A549 (cell line): Measurements from ENCODE around the gene TRAPPC2L. TPM values are rescaled to one million over a fixed set of nuclear protein-coding genes. Genes with fewer than 3 reads are reported as not detected.
A peak's percentile ranks its signal among the peaks of the same experiment; 100 is the strongest.
"Not testable (repeated sequence)": the region's sequence is repeated elsewhere in the genome, so short reads cannot be mapped to it uniquely, and the experiment has no call there.

ENCODE experiments used
- ATAC-seq, 2 experiments: fragments of 200-7000 bp in 1 of 2; fragments of >200 bp in 1 of 2; cut with Nextera tagmentation in 1 of 2; cut with Tn5 transposase in 1 of 2; 3 replicates each; pipeline versions ENCODE4 v1.8.0 to v1.9.1; 2018 to 2020; ENCODE audit warnings: mild to moderate bottlenecking in 1 of 2, moderate library complexity in 1 of 2
- CTCF ChIA-PET: fragments of 300-600 bp; sonication (Branson Sonifier 250); formaldehyde crosslinking; extraction: SDS; loops from one replicate; lab custom pipeline; 2021; ENCODE audit warnings: antibody characterized with exemption, inconsistent platforms; lab: Yijun Ruan, JAX
- POLR2A ChIA-PET: fragments of 350-600 bp; formaldehyde crosslinking; extraction: SDS; loops from one replicate; lab custom pipeline; 2021; ENCODE audit warnings: antibody characterized with exemption, inconsistent platforms; lab: Yijun Ruan, JAX
- DNase-seq, 2 experiments: peaks; one replicate each; pipeline versions ENCODE4 v3.0.0 to v3.0.0-alpha.2; 2011 to 2016; ENCODE audit warnings: low read depth in 1 of 2, low spot score in 1 of 2
- FAIRE-seq: peaks from 2 replicates; lab custom pipeline; 2011; peaks lifted over from hg19 to GRCh38; lab: Jason Lieb, UNC
- H3K27ac ChIP-seq, 2 experiments: fragments of >200 bp; sonication (Bioruptor Twin); formaldehyde crosslinking; 3 replicates each; pipeline ENCODE4 v1.5.1; 2016 to 2017
- H3K4me1 ChIP-seq: fragments of >200 bp; sonication (Bioruptor Twin); formaldehyde crosslinking; 3 replicates; pipeline ENCODE4 v1.6.1; 2016
- H3K4me2 ChIP-seq: fragments of >200 bp; sonication (Bioruptor Twin); formaldehyde crosslinking; 3 replicates; pipeline ENCODE4 v1.6.1; 2016
- H3K4me3 ChIP-seq: fragments of >200 bp; sonication (Bioruptor Twin); formaldehyde crosslinking; 3 replicates; pipeline ENCODE4 v1.5.1; 2016
- H3K9me3 ChIP-seq: fragments of >200 bp; sonication (Bioruptor Twin); formaldehyde crosslinking; 3 replicates; pipeline ENCODE4 v1.6.1; 2016
- CBX8 ChIP-seq: fragments of 200-600 bp; sonication (generic); IDR thresholded peaks from 2 replicates; pipeline ENCODE4 v1.6.1; 2016
- E2F6 ChIP-seq: IDR thresholded peaks from 2 replicates; pipeline ENCODE4 v1.6.1; 2012; ENCODE audit warnings: low read depth, borderline replicate concordance
- EHF ChIP-seq: fragments of 250-450 bp; sonication (Bioruptor Pico); IDR thresholded peaks from 2 replicates; pipeline ENCODE4 v1.5.0; 2020; ENCODE audit warnings: mild to moderate bottlenecking
- ELK1 ChIP-seq: fragments of 150-350 bp; IDR thresholded peaks from 2 replicates; pipeline ENCODE4 v1.6.1; 2014; ENCODE audit warnings: low read depth, mild to moderate bottlenecking, low read length
- FOXS1 ChIP-seq: fragments of 250-450 bp; sonication (Bioruptor Pico); IDR thresholded peaks from 2 replicates; pipeline ENCODE4 v1.5.0; 2020; ENCODE audit warnings: mild to moderate bottlenecking, moderate library complexity
- GATA3 ChIP-seq: IDR thresholded peaks from 2 replicates; pipeline ENCODE4 v1.6.1; 2012; ENCODE audit warnings: borderline replicate concordance
- HDAC2 ChIP-seq: fragments of 200-600 bp; sonication (generic); IDR thresholded peaks from 2 replicates; pipeline ENCODE4 v1.6.1; 2016
- HEYL ChIP-seq: fragments of 250-450 bp; sonication (Bioruptor Pico); IDR thresholded peaks from 2 replicates; pipeline ENCODE4 v1.8.0; 2021; ENCODE audit warnings: mild to moderate bottlenecking, moderate library complexity
- HOXB13 ChIP-seq: fragments of 250-450 bp; sonication (Bioruptor Pico); IDR thresholded peaks from 2 replicates; pipeline ENCODE4 v1.5.0; 2020; ENCODE audit warnings: low read depth, mild to moderate bottlenecking, moderate library complexity
- JUN ChIP-seq, 2 experiments: fragments of >200 bp; sonication (Bioruptor Twin); formaldehyde crosslinking; IDR thresholded peaks; 2 replicates in 1 of 2; 3 replicates in 1 of 2; pipeline ENCODE4 v1.6.1; 2016 to 2017
- KDM1A ChIP-seq: fragments of 200-600 bp; sonication (generic); IDR thresholded peaks from 2 replicates; pipeline ENCODE4 v1.6.1; 2016; ENCODE audit warnings: low read depth, mild to moderate bottlenecking
- MYC ChIP-seq: IDR thresholded peaks from 2 replicates; pipeline ENCODE4 v1.6.1; 2012; ENCODE audit warnings: mild to moderate bottlenecking, inconsistent platforms, low read length, improper control_type of control experiment, borderline replicate concordance
- NR3C1 ChIP-seq: fragments of >200 bp; sonication (Bioruptor Twin); formaldehyde crosslinking; IDR thresholded peaks from 3 replicates; pipeline ENCODE4 v1.6.1; 2017
- PHF8 ChIP-seq: fragments of 200-600 bp; sonication (generic); IDR thresholded peaks from 2 replicates; pipeline ENCODE4 v1.6.1; 2016; ENCODE audit warnings: low read depth, mild to moderate bottlenecking, antibody characterized with exemption, moderate library complexity, borderline replicate concordance
- POLR2AphosphoS2 ChIP-seq: conservative IDR thresholded peaks from 2 replicates; pipeline ENCODE4 v1.6.1; 2012; ENCODE audit warnings: low read length, improper control_type of control experiment, inconsistent platforms
- RARB ChIP-seq: fragments of 250-450 bp; sonication (Bioruptor Pico); IDR thresholded peaks from 2 replicates; pipeline ENCODE4 v1.8.0; 2021; ENCODE audit warnings: mild to moderate bottlenecking, moderate library complexity
- RNF2 ChIP-seq: fragments of 200-600 bp; sonication (generic); IDR thresholded peaks from 2 replicates; pipeline ENCODE4 v1.6.1; 2016; ENCODE audit warnings: low read depth, mild to moderate bottlenecking, antibody characterized with exemption, moderate library complexity, borderline replicate concordance
- SMC3 ChIP-seq: fragments of >200 bp; sonication (Bioruptor Twin); formaldehyde crosslinking; IDR thresholded peaks from 3 replicates; pipeline ENCODE4 v1.6.1; 2018; ENCODE audit warnings: inconsistent platforms
- WGBS: methylation state at CpG from one replicate; pipeline ENCODE4 v1.1.6; 2017; ENCODE audit errors: missing lambda C conversion rate; 5-methylcytosine and 5-hydroxymethylcytosine counted together
- polyA plus RNA-seq, 4 experiments: library from polyadenylated mRNA; depleted of rRNA in 3 of 4; stranded (reverse); fragments of >200 nt; fragmentation: RNase III in 1 of 4; extraction: RNeasy Plus Mini Kit Qiagen cat#74134 plus additional on column Dnase treatment in 1 of 4; gene quantifications; 2 replicates in 3 of 4; 3 replicates in 1 of 4; pipeline ENCODE4 v1.2.3, GENCODE V29; 2011 to 2017
- TF ChIP-seq, protein P1 (sequence below): fragments of >200 bp; sonication (Bioruptor Twin); formaldehyde crosslinking; IDR thresholded peaks from 3 replicates; pipeline ENCODE4 v1.5.1; 2016
- TF ChIP-seq, protein P2 (sequence below): fragments of 250-450 bp; sonication (Bioruptor Pico); IDR thresholded peaks from 2 replicates; pipeline ENCODE4 v1.5.0; 2020; ENCODE audit warnings: low read depth, mild to moderate bottlenecking, moderate library complexity
- TF ChIP-seq, protein P3 (sequence below): IDR thresholded peaks from 2 replicates; pipeline ENCODE4 v1.6.1; 2012

The TRAPPC2L gene
- polyA plus RNA-seq, 2 of the 4 experiments (the other 2 are of a cell fraction), result 70.3 to 80.2 TPM

GRCh38 chr16:88886845-88887521 is 30.1 kb downstream of the TRAPPC2L start:
- H3K9me3 ChIP-seq, result no peaks in the 10 kb centered on the region
- no peak; a peak in 1 of 6 replicates for ATAC-seq
- POLR2A ChIA-PET, result no interaction called here
- 94% methylated on average over 39 of the region's 39 CpGs for WGBS
- no peak overlapping the region for H3K4me2 ChIP-seq
- TF ChIP-seq, protein P1, sequence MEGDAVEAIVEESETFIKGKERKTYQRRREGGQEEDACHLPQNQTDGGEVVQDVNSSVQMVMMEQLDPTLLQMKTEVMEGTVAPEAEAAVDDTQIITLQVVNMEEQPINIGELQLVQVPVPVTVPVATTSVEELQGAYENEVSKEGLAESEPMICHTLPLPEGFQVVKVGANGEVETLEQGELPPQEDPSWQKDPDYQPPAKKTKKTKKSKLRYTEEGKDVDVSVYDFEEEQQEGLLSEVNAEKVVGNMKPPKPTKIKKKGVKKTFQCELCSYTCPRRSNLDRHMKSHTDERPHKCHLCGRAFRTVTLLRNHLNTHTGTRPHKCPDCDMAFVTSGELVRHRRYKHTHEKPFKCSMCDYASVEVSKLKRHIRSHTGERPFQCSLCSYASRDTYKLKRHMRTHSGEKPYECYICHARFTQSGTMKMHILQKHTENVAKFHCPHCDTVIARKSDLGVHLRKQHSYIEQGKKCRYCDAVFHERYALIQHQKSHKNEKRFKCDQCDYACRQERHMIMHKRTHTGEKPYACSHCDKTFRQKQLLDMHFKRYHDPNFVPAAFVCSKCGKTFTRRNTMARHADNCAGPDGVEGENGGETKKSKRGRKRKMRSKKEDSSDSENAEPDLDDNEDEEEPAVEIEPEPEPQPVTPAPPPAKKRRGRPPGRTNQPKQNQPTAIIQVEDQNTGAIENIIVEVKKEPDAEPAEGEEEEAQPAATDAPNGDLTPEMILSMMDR, result no peak
- TF ChIP-seq HDAC2, result no peak
- no peak for TF ChIP-seq POLR2AphosphoS2
- TF ChIP-seq PHF8, result no peak
- no peak for TF ChIP-seq JUN (IDR thresholded peaks at IDR 0.05)
- TF ChIP-seq, all 56 proteins: peak for 0
- DNase-seq, result no peak
- H3K27ac ChIP-seq, result no peak overlapping the region
- CTCF ChIA-PET, result interaction anchor here (1.7 kb wide), 1 partner anchor 29 kb away, joined by 12 read pairs; no protein-coding TSS in a partner anchor
- H3K4me1 ChIP-seq, result peaks cover 10% of the 10 kb centered on the region; the same call in 2 of the 3 replicates
- FAIRE-seq, result no peak
- no peak overlapping the region for H3K4me3 ChIP-seq

DNA sequence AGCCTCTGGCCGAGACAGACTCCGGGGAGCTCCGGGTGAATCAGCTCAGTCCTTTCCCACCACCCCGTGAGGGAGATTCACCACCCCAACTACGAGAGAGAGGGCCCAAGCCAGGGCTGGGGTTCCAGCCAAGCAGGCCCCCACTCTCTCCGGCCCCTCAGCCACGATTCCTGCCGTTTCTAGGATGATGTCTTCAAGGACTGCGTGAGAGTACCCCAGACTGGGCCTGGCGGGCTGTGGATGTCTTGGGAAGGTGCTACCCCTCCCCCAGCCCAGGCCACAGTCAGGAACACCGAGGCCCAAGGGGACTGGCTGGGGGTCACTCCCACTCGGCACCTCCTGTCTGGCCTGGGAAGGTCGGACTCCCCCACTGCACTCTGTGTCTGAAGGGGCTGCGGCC is 31.1 kb downstream of the TRAPPC2L start:
- peak in 1 of 2 experiments; percentile 9; a peak in 3 of 6 replicates for ATAC-seq
- Histone ChIP-seq H3K9me3 (no peaks in the 10 kb centered on the region), H3K4me1 (peaks cover 3% of the 10 kb centered on the region; the same call in 2 of the 3 replicates), H3K27ac (peak overlapping the region in 1 of 2 experiments; percentile 60; a peak in 2 of 6 replicates), H3K4me3 (no peak overlapping the region), H3K4me2 (no peak overlapping the region)
- WGBS, result 59% methylated on average over 11 of the region's 14 CpGs
- no peak for FAIRE-seq
- POLR2A ChIA-PET, result interaction anchor here (0.9 kb wide), 1 partner anchor 31 kb away, joined by 4 read pairs; the partner anchor contains the start of genes GALNS and TRAPPC2L
- CTCF ChIA-PET, result interaction anchor here (1.7 kb wide), 1 partner anchor 30 kb away, joined by 12 read pairs; no protein-coding TSS in a partner anchor
- no peak for DNase-seq
- TF ChIP-seq FOXS1 (CRISPR knock-in tag) (no peak), POLR2AphosphoS2 (no peak), CBX8 (no peak), KDM1A (no peak), RARB (CRISPR knock-in tag) (no peak), EHF (CRISPR knock-in tag) (no peak), E2F6 (no peak)

DNA sequence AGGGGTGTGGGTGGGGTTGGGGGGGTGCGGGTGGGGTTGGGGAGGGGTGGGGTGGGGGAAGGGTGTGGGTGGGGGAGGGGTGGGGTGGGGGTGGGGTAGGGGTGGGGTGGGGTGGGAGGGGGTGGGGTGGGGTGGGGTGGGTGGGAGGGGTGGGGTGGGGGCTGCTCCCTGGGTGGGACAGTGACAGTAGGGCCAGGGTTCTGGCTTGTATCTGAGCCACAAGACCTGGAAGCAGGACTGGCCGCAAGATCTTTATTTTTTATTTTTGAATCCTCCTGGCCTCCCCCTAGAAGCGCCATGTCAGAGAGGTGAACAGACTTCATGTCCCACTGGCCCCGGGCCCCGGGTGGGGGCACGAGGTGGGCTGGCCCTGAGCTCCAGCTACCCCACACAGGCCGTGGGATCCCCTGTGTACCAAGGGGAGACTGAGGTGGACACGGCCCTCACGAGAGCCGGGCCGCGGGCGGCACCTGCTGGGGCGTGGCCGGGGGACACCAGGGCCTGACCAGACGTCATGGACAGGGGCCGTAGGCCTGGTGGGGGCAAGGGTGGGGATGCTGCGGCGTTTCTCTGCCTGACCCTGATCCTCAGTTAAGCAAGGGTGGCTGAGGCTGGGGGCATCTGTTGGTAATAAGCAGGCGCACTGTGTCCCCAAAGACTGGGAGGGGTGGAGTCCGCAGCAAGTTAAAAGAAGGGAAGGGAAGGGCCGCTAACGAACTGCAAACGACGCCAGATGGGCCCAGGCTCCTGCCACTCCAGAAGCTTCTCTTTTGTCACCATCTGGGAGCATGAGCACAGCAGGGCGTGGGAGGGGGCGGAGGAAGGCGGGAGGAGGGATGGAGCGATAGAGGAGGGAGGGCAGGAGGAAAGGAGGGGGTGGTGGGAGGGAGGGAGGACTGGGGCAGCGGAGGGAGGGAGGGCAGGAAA is 31.8 kb downstream of the TRAPPC2L start:
- no peaks in the 10 kb centered on the region for H3K9me3 ChIP-seq
- 61% methylated on average over 15 of the region's 30 CpGs for WGBS
- H3K4me1 ChIP-seq, result peaks cover 3% of the 10 kb centered on the region; the same call in 2 of the 3 replicates
- no peak overlapping the region for H3K4me2 ChIP-seq
- no peak for DNase-seq
- POLR2A ChIA-PET, result interaction anchor here (0.9 kb wide), 1 partner anchor 32 kb away, joined by 4 read pairs; the partner anchor contains the start of genes GALNS and TRAPPC2L
- peak overlapping the region in 1 of 2 experiments; percentile 60; a peak in 2 of 6 replicates for H3K27ac ChIP-seq
- H3K4me3 ChIP-seq, result no peak overlapping the region
- TF ChIP-seq GATA3 (no peak), ELK1 (no peak), POLR2AphosphoS2 (no peak), MYC (no peak), NR3C1 (no peak), SMC3 (no peak), RARB (CRISPR knock-in tag) (no peak), CBX8 (no peak), HEYL (no peak), RNF2 (no peak), HOXB13 (CRISPR knock-in tag) (no peak)
- TF ChIP-seq, protein P2, sequence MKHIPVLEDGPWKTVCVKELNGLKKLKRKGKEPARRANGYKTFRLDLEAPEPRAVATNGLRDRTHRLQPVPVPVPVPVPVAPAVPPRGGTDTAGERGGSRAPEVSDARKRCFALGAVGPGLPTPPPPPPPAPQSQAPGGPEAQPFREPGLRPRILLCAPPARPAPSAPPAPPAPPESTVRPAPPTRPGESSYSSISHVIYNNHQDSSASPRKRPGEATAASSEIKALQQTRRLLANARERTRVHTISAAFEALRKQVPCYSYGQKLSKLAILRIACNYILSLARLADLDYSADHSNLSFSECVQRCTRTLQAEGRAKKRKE, result no peak
- TF ChIP-seq, protein P3, sequence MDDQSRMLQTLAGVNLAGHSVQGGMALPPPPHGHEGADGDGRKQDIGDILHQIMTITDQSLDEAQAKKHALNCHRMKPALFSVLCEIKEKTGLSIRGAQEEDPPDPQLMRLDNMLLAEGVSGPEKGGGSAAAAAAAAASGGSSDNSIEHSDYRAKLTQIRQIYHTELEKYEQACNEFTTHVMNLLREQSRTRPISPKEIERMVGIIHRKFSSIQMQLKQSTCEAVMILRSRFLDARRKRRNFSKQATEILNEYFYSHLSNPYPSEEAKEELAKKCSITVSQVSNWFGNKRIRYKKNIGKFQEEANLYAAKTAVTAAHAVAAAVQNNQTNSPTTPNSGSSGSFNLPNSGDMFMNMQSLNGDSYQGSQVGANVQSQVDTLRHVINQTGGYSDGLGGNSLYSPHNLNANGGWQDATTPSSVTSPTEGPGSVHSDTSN, result no peak
- peak in 1 of 2 experiments; percentile 9; a peak in 2 of 6 replicates for ATAC-seq
- CTCF ChIA-PET, result interaction anchor here (0.6 to 1.7 kb wide), 2 partner anchors 31 to 52 kb away, joined by 3 to 12 read pairs; no protein-coding TSS in a partner anchor
- FAIRE-seq, result no peak

DNA sequence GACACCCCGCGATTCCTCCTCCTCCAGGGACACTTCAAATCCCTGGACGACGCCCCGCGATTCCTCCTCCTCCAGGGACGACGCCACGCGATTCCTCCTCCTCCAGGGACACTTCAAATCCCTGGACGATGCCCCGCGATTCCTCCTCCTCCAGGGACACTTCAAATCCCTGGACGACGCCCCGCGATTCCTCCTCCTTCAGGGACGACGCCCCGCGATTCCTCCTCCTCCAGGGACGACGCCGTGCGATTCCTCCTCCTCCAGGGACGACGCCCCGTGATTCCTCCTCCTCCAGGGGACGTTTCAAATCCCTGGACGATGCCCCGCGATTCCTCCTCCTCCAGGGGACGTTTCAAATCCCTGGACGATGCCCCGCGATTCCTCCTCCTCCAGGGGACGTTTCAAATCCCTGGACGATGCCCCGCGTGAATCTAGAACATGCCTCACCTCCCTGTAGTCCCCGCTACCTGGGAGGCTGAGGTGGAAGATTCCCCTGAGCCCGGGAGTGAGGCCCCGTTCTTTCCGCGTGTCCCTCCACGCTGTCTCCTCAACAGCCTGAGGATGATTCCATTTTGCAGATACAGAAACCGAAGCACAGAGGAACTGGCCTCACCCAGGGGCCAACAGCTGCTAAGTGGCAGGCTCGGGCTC is 32.9 kb downstream of the TRAPPC2L start:
- H3K4me1 ChIP-seq, H3K4me2 ChIP-seq, H3K9me3 ChIP-seq, FAIRE-seq, H3K27ac ChIP-seq, DNase-seq, ATAC-seq, POLR2A ChIA-PET, H3K4me3 ChIP-seq: not testable (repeated sequence)
- CTCF ChIA-PET, result interaction anchor here (0.7 to 1.5 kb wide), 3 partner anchors 18 to 28 kb away, joined by 3 read pairs; no protein-coding TSS in a partner anchor
- 75% methylated on average over 48 of the region's 48 CpGs for WGBS
